ENCODE results near the gene PGA5.
"Not testable (repeated sequence)": the region's sequence is repeated elsewhere in the genome, so short reads cannot be mapped to it uniquely, and the experiment has no call there.

- TF ChIP-seq, protein P1, sequence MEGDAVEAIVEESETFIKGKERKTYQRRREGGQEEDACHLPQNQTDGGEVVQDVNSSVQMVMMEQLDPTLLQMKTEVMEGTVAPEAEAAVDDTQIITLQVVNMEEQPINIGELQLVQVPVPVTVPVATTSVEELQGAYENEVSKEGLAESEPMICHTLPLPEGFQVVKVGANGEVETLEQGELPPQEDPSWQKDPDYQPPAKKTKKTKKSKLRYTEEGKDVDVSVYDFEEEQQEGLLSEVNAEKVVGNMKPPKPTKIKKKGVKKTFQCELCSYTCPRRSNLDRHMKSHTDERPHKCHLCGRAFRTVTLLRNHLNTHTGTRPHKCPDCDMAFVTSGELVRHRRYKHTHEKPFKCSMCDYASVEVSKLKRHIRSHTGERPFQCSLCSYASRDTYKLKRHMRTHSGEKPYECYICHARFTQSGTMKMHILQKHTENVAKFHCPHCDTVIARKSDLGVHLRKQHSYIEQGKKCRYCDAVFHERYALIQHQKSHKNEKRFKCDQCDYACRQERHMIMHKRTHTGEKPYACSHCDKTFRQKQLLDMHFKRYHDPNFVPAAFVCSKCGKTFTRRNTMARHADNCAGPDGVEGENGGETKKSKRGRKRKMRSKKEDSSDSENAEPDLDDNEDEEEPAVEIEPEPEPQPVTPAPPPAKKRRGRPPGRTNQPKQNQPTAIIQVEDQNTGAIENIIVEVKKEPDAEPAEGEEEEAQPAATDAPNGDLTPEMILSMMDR (conservative IDR thresholded peaks at IDR 0.05; ENCODE audit: low read length) = not testable (repeated sequence)
- not testable (repeated sequence) for TF ChIP-seq EZH2phosphoT487 (IDR thresholded peaks at IDR 0.05; ENCODE audit: borderline replicate concordance)
Measured at GRCh38 chr11:61249201-61249600, 8.2 kb downstream of the PGA5 start.

All from Loucy (cell line).